GM23338 (cell line): ENCODE results near the gene AGAP9. TPM values are rescaled to one million over a fixed set of nuclear protein-coding genes. Genes with fewer than 3 reads are reported as not detected.

Experiments
- ATAC-seq: fragments of 200-7000 bp; cut with Tn5 transposase; 3 replicates; pipeline ENCODE4 v1.9.1; 2020
- DNase-seq: peaks from one replicate; pipeline ENCODE4 v3.0.0-alpha.2; 2015; ENCODE audit warnings: low spot score
- H2AFZ ChIP-seq: fragments of 200-600 bp; sonication (generic); 2 replicates; pipeline ENCODE4 v1.8.0; 2016; ENCODE audit warnings: antibody characterized with exemption, mild to moderate bottlenecking, moderate library complexity
- H3F3A ChIP-seq: fragments of 200-600 bp; sonication (generic); replicated peaks from 2 replicates; pipeline ENCODE4 v1.8.0; 2017; ENCODE audit warnings: antibody characterized with exemption, mixed run types, low read depth
- H3K27ac ChIP-seq: fragments of 200-600 bp; sonication (generic); 2 replicates; pipeline ENCODE4 v1.6.1; 2016; ENCODE audit warnings: low read depth
- H3K27me3 ChIP-seq: fragments of 200-600 bp; sonication (generic); 2 replicates; pipeline ENCODE4 v1.8.0; 2016; ENCODE audit warnings: mild to moderate bottlenecking, mixed run types, moderate library complexity; ENCODE audit not compliant: insufficient read depth
- H3K36me3 ChIP-seq: fragments of 200-600 bp; sonication (generic); 2 replicates; pipeline ENCODE4 v1.8.0; 2016; ENCODE audit warnings: mild to moderate bottlenecking; ENCODE audit not compliant: insufficient read depth
- H3K4me1 ChIP-seq: fragments of 200-600 bp; sonication (generic); 2 replicates; pipeline ENCODE4 v1.8.0; 2016; ENCODE audit warnings: mild to moderate bottlenecking, moderate library complexity; ENCODE audit not compliant: insufficient read depth
- H3K4me2 ChIP-seq: fragments of 200-600 bp; sonication (generic); 2 replicates; pipeline ENCODE4 v1.7.1; 2017; ENCODE audit warnings: mixed run types
- H3K4me3 ChIP-seq: fragments of 200-600 bp; sonication (generic); 2 replicates; pipeline ENCODE4 v1.6.1; 2016; ENCODE audit warnings: mixed run types
- H3K79me2 ChIP-seq: fragments of 200-600 bp; sonication (generic); replicated peaks from 2 replicates; pipeline ENCODE4 v1.8.0; 2017; ENCODE audit warnings: mild to moderate bottlenecking; ENCODE audit not compliant: insufficient read depth
- H3K9me2 ChIP-seq: fragments of 200-600 bp; sonication (generic); 2 replicates; pipeline ENCODE4 v1.8.0; 2017; ENCODE audit not compliant: insufficient read depth
- H4K20me1 ChIP-seq: fragments of 200-600 bp; sonication (generic); replicated peaks from 2 replicates; pipeline ENCODE4 v1.8.0; 2017; ENCODE audit warnings: mild to moderate bottlenecking; ENCODE audit not compliant: insufficient read depth
- H3K27ac Mint-ChIP-seq: 2 replicates; pipeline ENCODE4 v1.8.0; 2020; ENCODE audit warnings: inconsistent platforms, mild to moderate bottlenecking, moderate library complexity, mixed read lengths
- H3K27me3 Mint-ChIP-seq: 3 replicates; pipeline ENCODE4 v1.8.0; 2022; ENCODE audit warnings: low read depth, mild to moderate bottlenecking, moderate library complexity, mixed read lengths, inconsistent platforms; ENCODE audit not compliant: insufficient read depth, poor library complexity
- H3K36me3 Mint-ChIP-seq: 3 replicates; pipeline ENCODE4 v1.8.0; 2021; ENCODE audit warnings: low read depth, mild to moderate bottlenecking, inconsistent platforms, moderate library complexity, mixed read lengths
- H3K4me1 Mint-ChIP-seq: 3 replicates; pipeline ENCODE4 v1.8.0; 2020; ENCODE audit warnings: mild to moderate bottlenecking, inconsistent platforms, mixed read lengths
- H3K4me3 Mint-ChIP-seq: 3 replicates; pipeline ENCODE4 v1.8.0; 2021; ENCODE audit warnings: moderate library complexity, mild to moderate bottlenecking, inconsistent platforms, mixed read lengths
- H3K9me3 Mint-ChIP-seq: 3 replicates; pipeline ENCODE4 v1.8.0; 2020; ENCODE audit warnings: moderate library complexity, mild to moderate bottlenecking, inconsistent platforms, mixed read lengths
- CREB1 ChIP-seq: fragments of 250-450 bp; sonication (Bioruptor Pico); IDR thresholded peaks from 2 replicates; pipeline ENCODE4 v1.5.0; 2020; ENCODE audit warnings: low read depth, mild to moderate bottlenecking, moderate library complexity
- CTCF ChIP-seq, 2 experiments: fragments of 200-600 bp in 1 of 2; sonication (generic) in 1 of 2; conservative IDR thresholded peaks; 2 replicates each; pipeline versions ENCODE4 v1.5.1 to v1.6.1; 2016 to 2017; ENCODE audit warnings: antibody characterized with exemption in 2 of 2, low read depth in 2 of 2, mild to moderate bottlenecking in 2 of 2, moderate library complexity in 1 of 2
- ETS1 ChIP-seq: IDR thresholded peaks from 2 replicates; pipeline ENCODE4 v1.6.1; 2016; ENCODE audit warnings: antibody characterized with exemption
- EZH2 ChIP-seq: fragments of 200-600 bp; sonication (generic); IDR thresholded peaks from one replicate; pipeline ENCODE4 v1.8.0; 2017; ENCODE audit warnings: antibody characterized with exemption, mild to moderate bottlenecking, low read depth; ENCODE audit not compliant: unreplicated experiment
- EZH2phosphoT487 ChIP-seq: fragments of 200-600 bp; sonication (generic); IDR thresholded peaks from one replicate; pipeline ENCODE4 v1.8.1; 2018; ENCODE audit warnings: antibody characterized with exemption; ENCODE audit not compliant: unreplicated experiment
- JUNB ChIP-seq: IDR thresholded peaks from one replicate; pipeline ENCODE4 v1.6.1; 2016; ENCODE audit warnings: antibody characterized with exemption; ENCODE audit not compliant: unreplicated experiment
- NANOG ChIP-seq: IDR thresholded peaks from 2 replicates; pipeline ENCODE4 v1.6.1; 2016; ENCODE audit warnings: antibody characterized with exemption, borderline replicate concordance
- POLR2AphosphoS5 ChIP-seq: IDR thresholded peaks from 2 replicates; pipeline ENCODE4 v1.6.1; 2016; ENCODE audit warnings: antibody characterized with exemption, low read depth
- REST ChIP-seq: IDR thresholded peaks from one replicate; pipeline ENCODE4 v1.6.1; 2018; ENCODE audit warnings: antibody characterized with exemption; ENCODE audit not compliant: unreplicated experiment
- STAT1 ChIP-seq: IDR thresholded peaks from one replicate; pipeline ENCODE4 v1.6.1; 2016; ENCODE audit warnings: antibody characterized with exemption; ENCODE audit not compliant: unreplicated experiment
- ZNF114 ChIP-seq: fragments of 250-450 bp; sonication (Bioruptor Pico); IDR thresholded peaks from 2 replicates; pipeline ENCODE4 v1.5.0; 2020; ENCODE audit warnings: mild to moderate bottlenecking, moderate library complexity
- ZNF331 ChIP-seq: fragments of 250-450 bp; sonication (Bioruptor Pico); IDR thresholded peaks from 2 replicates; pipeline ENCODE4 v1.5.0; 2020; ENCODE audit warnings: low read depth, mild to moderate bottlenecking, moderate library complexity
- ZNF462 ChIP-seq: fragments of 250-450 bp; sonication (Bioruptor Pico); IDR thresholded peaks from 2 replicates; pipeline ENCODE4 v1.5.0; 2020; ENCODE audit warnings: mild to moderate bottlenecking, moderate library complexity
- polyA plus RNA-seq: library from polyadenylated mRNA; unstranded; fragments of >200 nt; fragmentation: Nextera tagmentation; extraction: Ambion mirVana; gene quantifications from 2 replicates; pipeline ENCODE4 v1.2.1, GENCODE V29; 2016
- total RNA-seq: library from RNA; depleted of rRNA; stranded (reverse); fragments of >200 nt; shearing (Covaris generic); gene quantifications from 2 replicates; pipeline ENCODE4 v1.2.3, GENCODE V29; 2014

The AGAP9 gene
- total and polyA plus RNA-seq, 2 experiments from 2014 or later = 6.9 to 7.2 TPM

- Mint-ChIP-seq H3K4me3 (no peak overlapping the region), H3K27me3 (peaks cover 15% of the 10 kb centered on the region), H3K36me3 (no peaks in the 10 kb centered on the region), H3K9me3 (no peaks in the 10 kb centered on the region; the same call in 2 of the 3 replicates), H3K4me1 (peaks cover 20% of the 10 kb centered on the region), H3K27ac (no peak overlapping the region)
- Histone ChIP-seq H3F3A (no peaks in the 10 kb centered on the region), H3K79me2 (no peaks in the 10 kb centered on the region), H3K4me2 (no peak overlapping the region), H2AFZ (no peak overlapping the region), H3K27ac (no peak overlapping the region), H4K20me1 (no peaks in the 10 kb centered on the region), H3K9me2 (no peaks in the 10 kb centered on the region), H3K4me3 (no peak overlapping the region), H3K27me3 (no peaks in the 10 kb centered on the region), H3K4me1 (no peaks in the 10 kb centered on the region), H3K36me3 (no peaks in the 10 kb centered on the region)
- no peak for TF ChIP-seq REST
- TF ChIP-seq STAT1 = no peak
- TF ChIP-seq ZNF114 (CRISPR knock-in tag) = no peak
- TF ChIP-seq JUNB = no peak
- TF ChIP-seq CREB1 = no peak
- TF ChIP-seq EZH2phosphoT487 = no peak
- no peak for TF ChIP-seq ZNF331
- no peak for TF ChIP-seq ETS1
- no peak for TF ChIP-seq ZNF462 (CRISPR knock-in tag)
- TF ChIP-seq CTCF (conservative IDR thresholded peaks at IDR 0.05; ENCODE audit: low read depth in 2 of 2) = no peak
- TF ChIP-seq NANOG = no peak
- no peak for TF ChIP-seq POLR2AphosphoS5
- TF ChIP-seq EZH2 = no peak
- DNase-seq (no peak), ATAC-seq (no peak)
These were observed 66.0 kb downstream of the AGAP9 start for GRCh38 chr10:47457528-47457820.
